ENCODE results near the gene AURKAIP1.

Gene AURKAIP1

DNA sequence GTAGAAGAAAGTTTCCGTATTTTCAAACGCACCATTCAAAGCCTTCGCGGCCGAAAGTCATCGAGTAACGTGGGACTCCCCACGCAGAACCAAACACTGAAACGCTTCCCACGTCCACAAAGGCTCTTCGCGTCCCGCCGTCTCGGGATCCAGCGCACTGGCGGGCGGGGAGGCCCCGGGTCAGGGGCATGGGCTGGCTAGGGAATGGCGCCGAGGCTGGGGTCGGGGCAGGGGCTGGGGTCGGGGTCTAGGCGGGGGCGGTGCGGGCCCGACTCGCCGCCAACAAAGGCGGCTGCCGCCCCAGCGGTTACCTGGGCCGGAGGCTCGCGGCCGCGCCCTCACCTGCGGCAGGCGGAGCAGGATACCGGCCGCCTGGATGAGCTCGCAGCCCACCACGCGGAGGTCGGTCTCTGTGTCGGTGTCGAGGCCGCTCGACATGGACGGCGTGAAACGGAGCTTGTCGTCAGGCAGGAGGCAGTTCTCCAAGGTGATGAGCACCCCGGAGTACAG, 23.7 kb upstream of the AURKAIP1 start:
- no peak for TF ChIP-seq GABPA (IDR thresholded peaks at IDR 0.05; ENCODE audit: low read depth)
- TF ChIP-seq, protein P1, sequence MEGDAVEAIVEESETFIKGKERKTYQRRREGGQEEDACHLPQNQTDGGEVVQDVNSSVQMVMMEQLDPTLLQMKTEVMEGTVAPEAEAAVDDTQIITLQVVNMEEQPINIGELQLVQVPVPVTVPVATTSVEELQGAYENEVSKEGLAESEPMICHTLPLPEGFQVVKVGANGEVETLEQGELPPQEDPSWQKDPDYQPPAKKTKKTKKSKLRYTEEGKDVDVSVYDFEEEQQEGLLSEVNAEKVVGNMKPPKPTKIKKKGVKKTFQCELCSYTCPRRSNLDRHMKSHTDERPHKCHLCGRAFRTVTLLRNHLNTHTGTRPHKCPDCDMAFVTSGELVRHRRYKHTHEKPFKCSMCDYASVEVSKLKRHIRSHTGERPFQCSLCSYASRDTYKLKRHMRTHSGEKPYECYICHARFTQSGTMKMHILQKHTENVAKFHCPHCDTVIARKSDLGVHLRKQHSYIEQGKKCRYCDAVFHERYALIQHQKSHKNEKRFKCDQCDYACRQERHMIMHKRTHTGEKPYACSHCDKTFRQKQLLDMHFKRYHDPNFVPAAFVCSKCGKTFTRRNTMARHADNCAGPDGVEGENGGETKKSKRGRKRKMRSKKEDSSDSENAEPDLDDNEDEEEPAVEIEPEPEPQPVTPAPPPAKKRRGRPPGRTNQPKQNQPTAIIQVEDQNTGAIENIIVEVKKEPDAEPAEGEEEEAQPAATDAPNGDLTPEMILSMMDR (IDR thresholded peaks at IDR 0.05; ENCODE audit: insufficient read depth, low read length) = no peak
- TF ChIP-seq POLR2AphosphoS5 (IDR thresholded peaks at IDR 0.05; ENCODE audit: low read depth) = no peak
- TF ChIP-seq, protein P2, sequence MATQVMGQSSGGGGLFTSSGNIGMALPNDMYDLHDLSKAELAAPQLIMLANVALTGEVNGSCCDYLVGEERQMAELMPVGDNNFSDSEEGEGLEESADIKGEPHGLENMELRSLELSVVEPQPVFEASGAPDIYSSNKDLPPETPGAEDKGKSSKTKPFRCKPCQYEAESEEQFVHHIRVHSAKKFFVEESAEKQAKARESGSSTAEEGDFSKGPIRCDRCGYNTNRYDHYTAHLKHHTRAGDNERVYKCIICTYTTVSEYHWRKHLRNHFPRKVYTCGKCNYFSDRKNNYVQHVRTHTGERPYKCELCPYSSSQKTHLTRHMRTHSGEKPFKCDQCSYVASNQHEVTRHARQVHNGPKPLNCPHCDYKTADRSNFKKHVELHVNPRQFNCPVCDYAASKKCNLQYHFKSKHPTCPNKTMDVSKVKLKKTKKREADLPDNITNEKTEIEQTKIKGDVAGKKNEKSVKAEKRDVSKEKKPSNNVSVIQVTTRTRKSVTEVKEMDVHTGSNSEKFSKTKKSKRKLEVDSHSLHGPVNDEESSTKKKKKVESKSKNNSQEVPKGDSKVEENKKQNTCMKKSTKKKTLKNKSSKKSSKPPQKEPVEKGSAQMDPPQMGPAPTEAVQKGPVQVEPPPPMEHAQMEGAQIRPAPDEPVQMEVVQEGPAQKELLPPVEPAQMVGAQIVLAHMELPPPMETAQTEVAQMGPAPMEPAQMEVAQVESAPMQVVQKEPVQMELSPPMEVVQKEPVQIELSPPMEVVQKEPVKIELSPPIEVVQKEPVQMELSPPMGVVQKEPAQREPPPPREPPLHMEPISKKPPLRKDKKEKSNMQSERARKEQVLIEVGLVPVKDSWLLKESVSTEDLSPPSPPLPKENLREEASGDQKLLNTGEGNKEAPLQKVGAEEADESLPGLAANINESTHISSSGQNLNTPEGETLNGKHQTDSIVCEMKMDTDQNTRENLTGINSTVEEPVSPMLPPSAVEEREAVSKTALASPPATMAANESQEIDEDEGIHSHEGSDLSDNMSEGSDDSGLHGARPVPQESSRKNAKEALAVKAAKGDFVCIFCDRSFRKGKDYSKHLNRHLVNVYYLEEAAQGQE (IDR thresholded peaks at IDR 0.05; ENCODE audit: insufficient replicate concordance, low read depth) = no peak
- no peak for TF ChIP-seq SPI1 (IDR thresholded peaks at IDR 0.05; ENCODE audit: borderline replicate concordance, low read depth)
- Histone ChIP-seq H3K27me3 (ENCODE audit: insufficient read depth, poor library complexity, severe bottlenecking) (no peaks in the 10 kb centered on the region), H3K4me3 (replicated peaks; ENCODE audit: insufficient read depth, low read length) (peak overlapping the region; percentile 88), H3K27ac (replicated peaks) (peak overlapping the region; percentile 92)
- no peak for DNase-seq (ENCODE audit: low read depth in 1 of 2, low spot score in 1 of 2)

- H3K27me3 ChIP-seq (ENCODE audit: insufficient read depth, poor library complexity, severe bottlenecking) = no peaks in the 10 kb centered on the region
- H3K4me3 ChIP-seq (replicated peaks; ENCODE audit: insufficient read depth, low read length) = peak overlapping the region; percentile 88
- peak; percentile 68 to 77 for DNase-seq (ENCODE audit: low read depth in 1 of 2, low spot score in 1 of 2)
- TF ChIP-seq SPI1 (IDR thresholded peaks at IDR 0.05; ENCODE audit: borderline replicate concordance, low read depth) (no peak), POLR2AphosphoS5 (IDR thresholded peaks at IDR 0.05; ENCODE audit: low read depth) (peak; percentile 48), GABPA (IDR thresholded peaks at IDR 0.05; ENCODE audit: low read depth) (0 out of 2 replicates have a peak, but pooled peaks have one; percentile 37)
- TF ChIP-seq, protein P2 (IDR thresholded peaks at IDR 0.05; ENCODE audit: insufficient replicate concordance, low read depth) = no peak
- TF ChIP-seq, protein P1 (IDR thresholded peaks at IDR 0.05; ENCODE audit: insufficient read depth, low read length) = no peak
- peak overlapping the region; percentile 92 for H3K27ac ChIP-seq (replicated peaks)
Observed at GRCh38 chr1:1397839-1398523, 23.0 kb upstream of the AURKAIP1 start.

- no peak for DNase-seq (ENCODE audit: low read depth in 1 of 2, low spot score in 1 of 2)
- no peak overlapping the region for H3K4me3 ChIP-seq (replicated peaks; ENCODE audit: insufficient read depth, low read length)
- no peak overlapping the region for H3K27ac ChIP-seq (replicated peaks)
- H3K27me3 ChIP-seq (ENCODE audit: insufficient read depth, poor library complexity, severe bottlenecking) = no peaks in the 10 kb centered on the region
- TF ChIP-seq POLR2AphosphoS5 (IDR thresholded peaks at IDR 0.05; ENCODE audit: low read depth) = no peak
- TF ChIP-seq, protein P2 (IDR thresholded peaks at IDR 0.05; ENCODE audit: insufficient replicate concordance, low read depth) = no peak
Observed at GRCh38 chr1:1395166-1395565, 20.2 kb upstream of the AURKAIP1 start.

Measured in HL-60 (cell line).